MM.1S (cell line): Measurements from ENCODE around the gene USPL1.
A peak's percentile ranks its signal among the peaks of the same experiment; 100 is the strongest.

ENCODE experiments used
- DNase-seq: peaks from one replicate; pipeline ENCODE4 v3.0.0-alpha.2; 2015
- H2AFZ ChIP-seq: fragments of 300-600 bp; sonication (generic); 2 replicates; pipeline ENCODE4 v1.6.0; 2016; ENCODE audit warnings: antibody characterized with exemption, low read length
- H3F3A ChIP-seq: fragments of 300-600 bp; sonication (generic); 2 replicates; pipeline ENCODE4 v1.6.1; 2016; ENCODE audit warnings: mild to moderate bottlenecking, antibody characterized with exemption, low read length, moderate library complexity, mixed read lengths; ENCODE audit not compliant: insufficient read depth
- H3K27ac ChIP-seq: fragments of 300-600 bp; sonication (generic); 2 replicates; pipeline ENCODE4 v1.5.1; 2016; ENCODE audit warnings: mild to moderate bottlenecking, low read length
- H3K27me3 ChIP-seq: fragments of 300-600 bp; sonication (generic); replicated peaks from 2 replicates; pipeline ENCODE4 v1.6.0; 2016; ENCODE audit warnings: low read length; ENCODE audit not compliant: insufficient read depth
- H3K36me3 ChIP-seq: fragments of 300-600 bp; sonication (generic); replicated peaks from 2 replicates; pipeline ENCODE4 v1.6.1; 2016; ENCODE audit warnings: mild to moderate bottlenecking, low read length, mixed read lengths; ENCODE audit not compliant: insufficient read depth
- H3K4me1 ChIP-seq: fragments of 300-600 bp; sonication (generic); 2 replicates; pipeline ENCODE4 v1.6.1; 2016; ENCODE audit warnings: low read length, mixed read lengths
- H3K4me2 ChIP-seq: fragments of 300-600 bp; sonication (generic); 2 replicates; pipeline ENCODE4 v1.6.0; 2016; ENCODE audit warnings: low read depth, low read length
- H3K4me3 ChIP-seq: fragments of 300-600 bp; sonication (generic); 2 replicates; pipeline ENCODE4 v1.5.1; 2016; ENCODE audit warnings: low read length, mixed read lengths
- H3K79me2 ChIP-seq: fragments of 300-600 bp; sonication (generic); 2 replicates; pipeline ENCODE4 v1.6.1; 2016; ENCODE audit warnings: mixed run types, low read length, mixed read lengths
- H3K9ac ChIP-seq: fragments of 300-600 bp; sonication (generic); 2 replicates; pipeline ENCODE4 v1.6.1; 2016; ENCODE audit warnings: low read length, mixed read lengths
- H3K9me2 ChIP-seq: fragments of 300-600 bp; sonication (generic); replicated peaks from 2 replicates; pipeline ENCODE4 v1.6.1; 2016; ENCODE audit warnings: mild to moderate bottlenecking, low read length, mixed read lengths; ENCODE audit not compliant: insufficient read depth
- H3K9me3 ChIP-seq: fragments of 300-600 bp; sonication (generic); replicated peaks from 2 replicates; pipeline ENCODE4 v1.6.1; 2016; ENCODE audit warnings: mild to moderate bottlenecking, low read length, mixed read lengths; ENCODE audit not compliant: insufficient read depth
- H4K20me1 ChIP-seq: fragments of 300-600 bp; sonication (generic); 2 replicates; pipeline ENCODE4 v1.6.1; 2016; ENCODE audit warnings: mild to moderate bottlenecking, low read length, moderate library complexity, mixed read lengths; ENCODE audit not compliant: insufficient read depth
- EZH2 ChIP-seq: fragments of 300-600 bp; sonication (generic); optimal IDR thresholded peaks from 2 replicates; pipeline ENCODE3; 2017; ENCODE audit warnings: low read depth, mild to moderate bottlenecking, antibody characterized with exemption, low read length, mixed read lengths
- EZH2phosphoT487 ChIP-seq: fragments of 300-600 bp; sonication (generic); IDR thresholded peaks from 2 replicates; pipeline ENCODE4 v1.6.1; 2018; ENCODE audit warnings: antibody characterized with exemption, low read length
- TF ChIP-seq, protein P1 (sequence below): fragments of 300-600 bp; sonication (generic); IDR thresholded peaks from 2 replicates; pipeline ENCODE4 v1.5.1; 2016; ENCODE audit warnings: antibody characterized with exemption, low read length, mixed read lengths

Gene USPL1

DNA sequence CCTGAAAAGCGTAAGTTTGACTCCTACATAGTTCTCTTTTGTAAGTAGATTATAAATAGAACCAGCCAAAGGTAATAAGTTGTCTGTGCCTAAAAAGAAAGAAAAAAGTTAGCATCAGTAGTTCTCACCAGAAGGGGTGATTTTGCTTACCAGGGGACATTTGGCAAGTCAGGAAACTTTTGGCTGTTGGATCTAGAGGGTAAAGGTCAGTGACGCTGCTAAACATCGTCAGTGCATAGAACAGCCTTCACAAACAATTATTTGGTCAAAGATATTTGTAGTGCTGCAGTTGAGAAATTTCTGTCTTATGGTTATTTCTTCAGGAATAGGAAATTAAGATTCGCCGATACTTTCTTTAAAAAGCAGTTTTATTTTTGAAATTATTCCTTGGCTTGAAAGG lies 2.0 kb downstream of the USPL1 start:
- Histone ChIP-seq H3K79me2 (peaks cover 77% of the 10 kb centered on the region), H3K36me3 (no peaks in the 10 kb centered on the region; the same call in 1 of the 2 replicates), H3K9me3 (no peaks in the 10 kb centered on the region), H3K27ac (peak overlapping the region; percentile 68; the same call in 1 of the 2 replicates), H3K4me1 (no peaks in the 10 kb centered on the region), H3K9ac (peak overlapping the region; percentile 83; the same call in 1 of the 2 replicates), H3K4me3 (peak overlapping the region; percentile 91), H3K9me2 (no peaks in the 10 kb centered on the region), H4K20me1 (no peaks in the 10 kb centered on the region), H3F3A (peaks cover 7% of the 10 kb centered on the region; the same call in 1 of the 2 replicates), H2AFZ (no peak overlapping the region), H3K4me2 (peak overlapping the region; percentile 69), H3K27me3 (no peaks in the 10 kb centered on the region)
- TF ChIP-seq, protein P1, sequence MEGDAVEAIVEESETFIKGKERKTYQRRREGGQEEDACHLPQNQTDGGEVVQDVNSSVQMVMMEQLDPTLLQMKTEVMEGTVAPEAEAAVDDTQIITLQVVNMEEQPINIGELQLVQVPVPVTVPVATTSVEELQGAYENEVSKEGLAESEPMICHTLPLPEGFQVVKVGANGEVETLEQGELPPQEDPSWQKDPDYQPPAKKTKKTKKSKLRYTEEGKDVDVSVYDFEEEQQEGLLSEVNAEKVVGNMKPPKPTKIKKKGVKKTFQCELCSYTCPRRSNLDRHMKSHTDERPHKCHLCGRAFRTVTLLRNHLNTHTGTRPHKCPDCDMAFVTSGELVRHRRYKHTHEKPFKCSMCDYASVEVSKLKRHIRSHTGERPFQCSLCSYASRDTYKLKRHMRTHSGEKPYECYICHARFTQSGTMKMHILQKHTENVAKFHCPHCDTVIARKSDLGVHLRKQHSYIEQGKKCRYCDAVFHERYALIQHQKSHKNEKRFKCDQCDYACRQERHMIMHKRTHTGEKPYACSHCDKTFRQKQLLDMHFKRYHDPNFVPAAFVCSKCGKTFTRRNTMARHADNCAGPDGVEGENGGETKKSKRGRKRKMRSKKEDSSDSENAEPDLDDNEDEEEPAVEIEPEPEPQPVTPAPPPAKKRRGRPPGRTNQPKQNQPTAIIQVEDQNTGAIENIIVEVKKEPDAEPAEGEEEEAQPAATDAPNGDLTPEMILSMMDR, result no peak
- TF ChIP-seq EZH2 (no peak), EZH2phosphoT487 (no peak)
- no peak for DNase-seq

DNA sequence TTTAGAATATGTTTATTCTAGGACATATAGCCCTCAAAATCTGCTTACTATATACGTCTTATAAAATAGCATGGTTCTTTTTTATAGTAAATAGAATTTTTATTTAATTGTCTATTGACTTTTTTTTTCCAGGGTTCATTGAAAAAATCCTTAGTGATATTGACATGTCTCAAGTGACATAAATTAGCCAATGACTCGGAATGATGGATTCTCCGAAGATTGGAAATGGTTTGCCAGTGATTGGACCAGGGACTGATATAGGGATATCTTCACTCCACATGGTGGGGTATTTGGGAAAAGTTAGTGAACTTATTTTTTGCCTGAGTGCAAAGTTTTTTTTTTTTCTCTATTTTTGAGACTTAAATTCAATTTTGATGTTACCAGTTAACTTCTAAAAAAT lies 3.2 kb downstream of the USPL1 start:
- Histone ChIP-seq H3K9me2 (no peaks in the 10 kb centered on the region), H3K9ac (no peak overlapping the region), H3K27ac (no peak overlapping the region), H4K20me1 (no peaks in the 10 kb centered on the region), H3K4me3 (peak overlapping the region; percentile 91; the same call in 1 of the 2 replicates), H3K4me1 (no peaks in the 10 kb centered on the region), H3K27me3 (no peaks in the 10 kb centered on the region), H3K79me2 (peaks cover 76% of the 10 kb centered on the region), H3K36me3 (no peaks in the 10 kb centered on the region; the same call in 1 of the 2 replicates), H3F3A (peaks cover 7% of the 10 kb centered on the region; the same call in 1 of the 2 replicates), H2AFZ (no peak overlapping the region), H3K9me3 (no peaks in the 10 kb centered on the region), H3K4me2 (peak overlapping the region; percentile 69)
- TF ChIP-seq EZH2phosphoT487 (no peak), EZH2 (no peak)
- TF ChIP-seq, protein P1, result no peak
- DNase-seq, result no peak

DNA sequence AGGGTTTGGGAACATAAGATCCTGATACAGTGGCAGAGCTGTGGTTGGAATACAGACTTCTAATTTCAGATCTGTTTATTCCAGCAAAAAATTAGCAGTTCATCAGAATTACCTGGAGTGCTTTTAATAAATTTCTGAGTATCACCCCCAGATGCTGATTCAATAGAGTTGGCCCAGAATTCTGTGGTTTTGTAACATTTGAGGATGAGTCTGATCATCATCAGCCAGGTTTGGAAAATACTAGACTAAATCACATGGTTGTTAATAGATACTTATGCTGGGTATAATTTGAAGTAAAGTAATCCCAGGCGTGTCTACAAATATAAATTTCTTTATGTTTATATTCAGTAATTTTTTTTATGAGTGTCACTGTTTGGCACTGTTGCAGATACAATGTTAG lies 4.8 kb downstream of the USPL1 start:
- H3K9me2 ChIP-seq, result no peaks in the 10 kb centered on the region
- DNase-seq, result no peak
- peaks cover 5% of the 10 kb centered on the region for H3F3A ChIP-seq
- H4K20me1 ChIP-seq, result no peaks in the 10 kb centered on the region
- no peaks in the 10 kb centered on the region; the same call in 1 of the 2 replicates for H3K36me3 ChIP-seq
- TF ChIP-seq, protein P1, result no peak
- TF ChIP-seq EZH2 (no peak), EZH2phosphoT487 (no peak)
- H2AFZ ChIP-seq, result no peak overlapping the region
- H3K79me2 ChIP-seq, result peaks cover 79% of the 10 kb centered on the region
- H3K27me3 ChIP-seq, result no peaks in the 10 kb centered on the region
- no peak overlapping the region for H3K4me3 ChIP-seq
- H3K4me2 ChIP-seq, result no peak overlapping the region
- H3K9ac ChIP-seq, result no peak overlapping the region
- no peaks in the 10 kb centered on the region for H3K4me1 ChIP-seq
- no peaks in the 10 kb centered on the region for H3K9me3 ChIP-seq
- no peak overlapping the region for H3K27ac ChIP-seq
